ENCODE data around the gene AAR2.

AAR2 gene

GRCh38 chr20:36305602-36306551 lies 69.6 kb downstream of the AAR2 start, which contains the start of gene DLGAP4:
DLGAP4 (plus strand) TSS chr20:36306339; CDS start chr20:36431718, 125,379 bp downstream.
- no peak within 1 kb of the TSS for H3K4me3 ChIP-seq (ENCODE audit: low read depth, low read length)
- DNase-seq (ENCODE audit: low read depth) = no peak

All from skeletal muscle cell (primary cell).